Fibroblast of the aortic adventitia (primary cell): Measurements from ENCODE around the gene ACSBG1. TPM values are rescaled to one million over a fixed set of nuclear protein-coding genes. Genes with fewer than 3 reads are reported as not detected.

Experiments used
- DNase-seq: peaks from one replicate; pipeline ENCODE4 v3.0.0-alpha.2; 2010; ENCODE audit warnings: low read depth
- H3K4me3 ChIP-seq: 2 replicates; pipeline ENCODE4 v1.5.1; 2011; ENCODE audit warnings: low read depth, mild to moderate bottlenecking, control low read depth, low read length, moderate library complexity
- CTCF ChIP-seq: IDR thresholded peaks from 2 replicates; pipeline ENCODE4 v1.5.1; 2011; ENCODE audit warnings: mild to moderate bottlenecking, low read length, control low read depth, inconsistent platforms; ENCODE audit not compliant: insufficient read depth
- total RNA-seq: library from RNA; depleted of rRNA; stranded (reverse); fragments of >200 nt; gene quantifications from 2 replicates; pipeline ENCODE4 v1.2.3, GENCODE V29; 2012; ENCODE audit warnings: low replicate concordance

ACSBG1 gene
- total RNA-seq, 1 donor = under 0.01 TPM

DNA sequence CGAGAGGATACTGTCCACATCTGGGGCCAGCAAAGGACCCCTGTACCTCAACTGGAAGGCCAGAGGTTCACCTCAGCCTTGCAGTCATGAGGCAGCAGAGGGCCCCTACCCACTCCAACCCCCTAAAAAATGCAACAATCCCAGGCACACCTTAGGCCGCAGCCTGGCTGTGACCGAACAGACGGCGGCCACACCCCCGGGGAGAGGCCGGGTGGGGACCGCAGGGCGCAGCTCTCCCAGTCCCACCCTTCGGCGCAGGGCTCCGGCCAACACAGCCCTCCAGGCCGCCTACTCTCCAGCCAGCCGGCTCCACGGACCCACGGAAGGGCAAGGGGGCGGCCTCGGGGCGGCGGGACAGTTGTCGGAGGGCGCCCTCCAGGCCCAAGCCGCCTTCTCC is 29.5 kb upstream of the ACSBG1 start:
- no peak for TF ChIP-seq CTCF
- no peak for DNase-seq
- no peak overlapping the region for H3K4me3 ChIP-seq

DNA sequence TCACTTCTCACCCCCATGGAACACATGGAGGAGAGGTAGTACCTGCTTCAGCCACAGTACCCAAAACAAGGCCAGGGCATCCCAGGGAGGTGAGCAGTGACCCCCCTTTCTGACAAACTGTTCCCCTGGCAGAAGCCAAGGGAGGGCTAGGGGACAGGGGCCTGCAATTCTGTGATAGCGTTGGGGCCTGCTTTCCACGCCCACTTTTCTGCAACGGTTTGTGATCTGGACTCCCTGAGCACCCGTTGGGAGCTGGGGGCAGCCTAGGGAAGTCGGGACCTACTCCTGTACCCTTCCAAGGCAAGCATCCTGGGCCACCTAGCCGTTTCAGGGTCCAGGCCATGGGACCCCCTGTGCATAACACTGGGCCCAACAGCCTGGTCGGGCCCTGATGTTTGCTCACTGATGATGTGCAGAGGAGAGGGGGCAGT is 29.0 kb upstream of the ACSBG1 start:
- H3K4me3 ChIP-seq = no peak overlapping the region
- DNase-seq = no peak
- no peak for TF ChIP-seq CTCF

GRCh38 chr15:78261062-78261461 is 26.7 kb upstream of the ACSBG1 start:
- no peak overlapping the region for H3K4me3 ChIP-seq
- no peak for DNase-seq
- no peak for TF ChIP-seq CTCF

- TF ChIP-seq CTCF = no peak
- no peak overlapping the region for H3K4me3 ChIP-seq
- no peak for DNase-seq
These were observed 26.1 kb upstream of the ACSBG1 start for GRCh38 chr15:78260489-78260888.

GRCh38 chr15:78259232-78259631 is 24.9 kb upstream of the ACSBG1 start:
- TF ChIP-seq CTCF = no peak
- H3K4me3 ChIP-seq = no peak overlapping the region
- DNase-seq = no peak

DNA sequence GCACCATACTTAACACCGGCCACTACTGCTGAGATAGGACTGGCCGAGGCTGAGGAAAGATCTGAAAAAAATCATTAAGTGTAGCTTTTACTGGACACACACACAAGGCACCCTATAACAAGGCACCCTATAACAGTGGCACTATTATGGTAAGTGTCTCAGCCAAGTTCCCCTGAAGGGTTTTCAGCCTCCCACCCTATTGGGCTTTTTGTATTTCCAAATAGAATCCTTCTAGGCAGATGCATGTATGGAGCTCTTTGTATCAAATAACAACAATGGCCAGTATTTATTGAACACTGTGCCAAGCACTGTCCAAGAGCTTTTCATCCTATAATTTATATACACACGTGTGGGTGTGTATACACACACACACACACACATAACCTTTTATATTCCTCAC is 23.3 kb upstream of the ACSBG1 start:
- DNase-seq = no peak
- TF ChIP-seq CTCF = no peak
- H3K4me3 ChIP-seq = no peak overlapping the region

- TF ChIP-seq CTCF = no peak
- no peak overlapping the region for H3K4me3 ChIP-seq
- no peak for DNase-seq
These were observed 21.7 kb upstream of the ACSBG1 start for GRCh38 chr15:78256044-78256437.
